ENCODE data around the gene DPYSL3. TPM values are rescaled to one million over a fixed set of nuclear protein-coding genes. Genes with fewer than 3 reads are reported as not detected.

Gene DPYSL3
- polyA plus RNA-seq, 1 of the 3 experiments (the other 2 are of a cell fraction), result 123 TPM

DNA sequence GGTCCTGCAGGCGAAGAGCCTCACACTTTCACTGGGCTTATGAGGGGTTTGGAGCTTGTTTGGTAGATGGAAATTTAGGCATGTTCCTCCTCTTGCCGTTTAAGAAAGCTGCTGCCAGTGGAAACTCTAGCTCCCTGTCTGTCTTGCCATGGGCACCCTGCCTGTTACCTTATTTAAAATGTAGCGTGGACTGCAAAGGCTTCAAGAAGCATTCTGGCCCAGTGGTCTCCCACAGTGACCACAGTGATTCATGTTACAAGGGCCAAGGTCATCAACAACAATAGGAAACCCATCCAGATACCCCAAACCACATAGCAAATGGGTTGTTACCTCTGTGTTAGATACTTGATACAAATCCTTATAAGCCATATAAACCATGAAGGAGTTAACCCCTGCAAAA is 96.6 kb downstream of the DPYSL3 start:
- 0 out of 2 replicates have a peak, but pooled peaks cover 4% of the 10 kb centered on the region for H3K79me2 ChIP-seq (ENCODE audit: insufficient read depth)
- H3K9ac ChIP-seq, result no peak overlapping the region
- H3K9me2 ChIP-seq, result no peaks in the 10 kb centered on the region
- peaks cover 20% of the 10 kb centered on the region; the same call in 1 of the 2 replicates for H4K20me1 ChIP-seq (ENCODE audit: insufficient read depth)
- no peaks in the 10 kb centered on the region for H3K9me3 ChIP-seq
- POLR2A ChIA-PET, result no interaction called here
- no peak for TF ChIP-seq POLR2AphosphoS5 (IDR thresholded peaks at IDR 0.05; ENCODE audit: low read depth, low read length)
- TF ChIP-seq NFIC (IDR thresholded peaks at IDR 0.05; ENCODE audit: borderline replicate concordance), result no peak
- TF ChIP-seq MEF2A (IDR thresholded peaks at IDR 0.05; ENCODE audit: borderline replicate concordance, low read depth), result no peak
- TF ChIP-seq, protein P1, sequence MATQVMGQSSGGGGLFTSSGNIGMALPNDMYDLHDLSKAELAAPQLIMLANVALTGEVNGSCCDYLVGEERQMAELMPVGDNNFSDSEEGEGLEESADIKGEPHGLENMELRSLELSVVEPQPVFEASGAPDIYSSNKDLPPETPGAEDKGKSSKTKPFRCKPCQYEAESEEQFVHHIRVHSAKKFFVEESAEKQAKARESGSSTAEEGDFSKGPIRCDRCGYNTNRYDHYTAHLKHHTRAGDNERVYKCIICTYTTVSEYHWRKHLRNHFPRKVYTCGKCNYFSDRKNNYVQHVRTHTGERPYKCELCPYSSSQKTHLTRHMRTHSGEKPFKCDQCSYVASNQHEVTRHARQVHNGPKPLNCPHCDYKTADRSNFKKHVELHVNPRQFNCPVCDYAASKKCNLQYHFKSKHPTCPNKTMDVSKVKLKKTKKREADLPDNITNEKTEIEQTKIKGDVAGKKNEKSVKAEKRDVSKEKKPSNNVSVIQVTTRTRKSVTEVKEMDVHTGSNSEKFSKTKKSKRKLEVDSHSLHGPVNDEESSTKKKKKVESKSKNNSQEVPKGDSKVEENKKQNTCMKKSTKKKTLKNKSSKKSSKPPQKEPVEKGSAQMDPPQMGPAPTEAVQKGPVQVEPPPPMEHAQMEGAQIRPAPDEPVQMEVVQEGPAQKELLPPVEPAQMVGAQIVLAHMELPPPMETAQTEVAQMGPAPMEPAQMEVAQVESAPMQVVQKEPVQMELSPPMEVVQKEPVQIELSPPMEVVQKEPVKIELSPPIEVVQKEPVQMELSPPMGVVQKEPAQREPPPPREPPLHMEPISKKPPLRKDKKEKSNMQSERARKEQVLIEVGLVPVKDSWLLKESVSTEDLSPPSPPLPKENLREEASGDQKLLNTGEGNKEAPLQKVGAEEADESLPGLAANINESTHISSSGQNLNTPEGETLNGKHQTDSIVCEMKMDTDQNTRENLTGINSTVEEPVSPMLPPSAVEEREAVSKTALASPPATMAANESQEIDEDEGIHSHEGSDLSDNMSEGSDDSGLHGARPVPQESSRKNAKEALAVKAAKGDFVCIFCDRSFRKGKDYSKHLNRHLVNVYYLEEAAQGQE (IDR thresholded peaks at IDR 0.05; ENCODE audit: low read depth, low read length), result no peak
- TF ChIP-seq TEAD4 (IDR thresholded peaks at IDR 0.05; ENCODE audit: borderline replicate concordance, insufficient read depth), result no peak
- TF ChIP-seq YY1 (IDR thresholded peaks at IDR 0.05; ENCODE audit: low read depth), result no peak
- TF ChIP-seq, protein P2, sequence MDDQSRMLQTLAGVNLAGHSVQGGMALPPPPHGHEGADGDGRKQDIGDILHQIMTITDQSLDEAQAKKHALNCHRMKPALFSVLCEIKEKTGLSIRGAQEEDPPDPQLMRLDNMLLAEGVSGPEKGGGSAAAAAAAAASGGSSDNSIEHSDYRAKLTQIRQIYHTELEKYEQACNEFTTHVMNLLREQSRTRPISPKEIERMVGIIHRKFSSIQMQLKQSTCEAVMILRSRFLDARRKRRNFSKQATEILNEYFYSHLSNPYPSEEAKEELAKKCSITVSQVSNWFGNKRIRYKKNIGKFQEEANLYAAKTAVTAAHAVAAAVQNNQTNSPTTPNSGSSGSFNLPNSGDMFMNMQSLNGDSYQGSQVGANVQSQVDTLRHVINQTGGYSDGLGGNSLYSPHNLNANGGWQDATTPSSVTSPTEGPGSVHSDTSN (IDR thresholded peaks at IDR 0.05), result no peak
- no peak for TF ChIP-seq EZH2phosphoT487 (IDR thresholded peaks at IDR 0.05; ENCODE audit: borderline replicate concordance, low read depth)
- TF ChIP-seq, protein P3, sequence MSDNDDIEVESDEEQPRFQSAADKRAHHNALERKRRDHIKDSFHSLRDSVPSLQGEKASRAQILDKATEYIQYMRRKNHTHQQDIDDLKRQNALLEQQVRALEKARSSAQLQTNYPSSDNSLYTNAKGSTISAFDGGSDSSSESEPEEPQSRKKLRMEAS (IDR thresholded peaks at IDR 0.05; ENCODE audit: low read depth), result no peak
- no peak for TF ChIP-seq FOXJ3 (CRISPR knock-in tag; IDR thresholded peaks at IDR 0.05)
- TF ChIP-seq FOSL2 (IDR thresholded peaks at IDR 0.05; ENCODE audit: borderline replicate concordance, low read depth), result no peak
- no peak for TF ChIP-seq TCF12 (IDR thresholded peaks at IDR 0.05)
- no peak for TF ChIP-seq GATA2 (CRISPR knock-in tag; IDR thresholded peaks at IDR 0.05)
- TF ChIP-seq, protein P4, sequence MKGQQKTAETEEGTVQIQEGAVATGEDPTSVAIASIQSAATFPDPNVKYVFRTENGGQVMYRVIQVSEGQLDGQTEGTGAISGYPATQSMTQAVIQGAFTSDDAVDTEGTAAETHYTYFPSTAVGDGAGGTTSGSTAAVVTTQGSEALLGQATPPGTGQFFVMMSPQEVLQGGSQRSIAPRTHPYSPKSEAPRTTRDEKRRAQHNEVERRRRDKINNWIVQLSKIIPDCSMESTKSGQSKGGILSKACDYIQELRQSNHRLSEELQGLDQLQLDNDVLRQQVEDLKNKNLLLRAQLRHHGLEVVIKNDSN (IDR thresholded peaks at IDR 0.05; ENCODE audit: borderline replicate concordance, low read depth), result no peak
- no peak for TF ChIP-seq RAD21 (IDR thresholded peaks at IDR 0.05; ENCODE audit: low read length)
- TF ChIP-seq NRF1 (IDR thresholded peaks at IDR 0.05; ENCODE audit: low read depth, low read length), result no peak
- TF ChIP-seq GABPA (IDR thresholded peaks at IDR 0.05; ENCODE audit: low read depth), result no peak
- WGBS (ENCODE audit: low lambda C conversion rate), result 94% methylated on average over 3 of the region's 3 CpGs
- H3K27ac ChIP-seq (ENCODE audit: low read depth in 2 of 2, low read length in 1 of 2), result no peak overlapping the region
- no peak for DNase-seq
- peaks cover 0 to 25% of the 10 kb centered on the region in 2 experiments; a peak in 2 of 4 replicates for H3K4me1 ChIP-seq (ENCODE audit: control insufficient read depth in 1 of 2, insufficient read depth in 2 of 2, low read depth in 1 of 2, low read length in 1 of 2)
- CTCF ChIA-PET, result interaction anchor here (1.3 to 2.2 kb wide), 2 partner anchors 16 to 165 kb away, joined by 4 to 7 read pairs; no protein-coding TSS in a partner anchor
- H3K36me3 ChIP-seq (replicated peaks in 1 of 2; ENCODE audit: control insufficient read depth in 1 of 2, insufficient read depth in 2 of 2, low read length in 1 of 2), result peaks cover 64 to 83% of the 10 kb centered on the region in 2 experiments
- no peak overlapping the region for H2AFZ ChIP-seq (ENCODE audit: low read depth)
- H3K4me2 ChIP-seq, result no peak overlapping the region
- no peak overlapping the region for H3K4me3 ChIP-seq (ENCODE audit: low read depth in 2 of 2, low read length in 1 of 2)
- H3K27me3 ChIP-seq (ENCODE audit: insufficient read depth), result no peaks in the 10 kb centered on the region
- peaks cover under 1% of the 10 kb centered on the region for H3F3A ChIP-seq (replicated peaks; ENCODE audit: insufficient read depth)

All from SK-N-SH (cell line).